ENCODE results near the gene ANO8. TPM values are rescaled to one million over a fixed set of nuclear protein-coding genes. Genes with fewer than 3 reads are reported as not detected.

The ANO8 gene, protein sequence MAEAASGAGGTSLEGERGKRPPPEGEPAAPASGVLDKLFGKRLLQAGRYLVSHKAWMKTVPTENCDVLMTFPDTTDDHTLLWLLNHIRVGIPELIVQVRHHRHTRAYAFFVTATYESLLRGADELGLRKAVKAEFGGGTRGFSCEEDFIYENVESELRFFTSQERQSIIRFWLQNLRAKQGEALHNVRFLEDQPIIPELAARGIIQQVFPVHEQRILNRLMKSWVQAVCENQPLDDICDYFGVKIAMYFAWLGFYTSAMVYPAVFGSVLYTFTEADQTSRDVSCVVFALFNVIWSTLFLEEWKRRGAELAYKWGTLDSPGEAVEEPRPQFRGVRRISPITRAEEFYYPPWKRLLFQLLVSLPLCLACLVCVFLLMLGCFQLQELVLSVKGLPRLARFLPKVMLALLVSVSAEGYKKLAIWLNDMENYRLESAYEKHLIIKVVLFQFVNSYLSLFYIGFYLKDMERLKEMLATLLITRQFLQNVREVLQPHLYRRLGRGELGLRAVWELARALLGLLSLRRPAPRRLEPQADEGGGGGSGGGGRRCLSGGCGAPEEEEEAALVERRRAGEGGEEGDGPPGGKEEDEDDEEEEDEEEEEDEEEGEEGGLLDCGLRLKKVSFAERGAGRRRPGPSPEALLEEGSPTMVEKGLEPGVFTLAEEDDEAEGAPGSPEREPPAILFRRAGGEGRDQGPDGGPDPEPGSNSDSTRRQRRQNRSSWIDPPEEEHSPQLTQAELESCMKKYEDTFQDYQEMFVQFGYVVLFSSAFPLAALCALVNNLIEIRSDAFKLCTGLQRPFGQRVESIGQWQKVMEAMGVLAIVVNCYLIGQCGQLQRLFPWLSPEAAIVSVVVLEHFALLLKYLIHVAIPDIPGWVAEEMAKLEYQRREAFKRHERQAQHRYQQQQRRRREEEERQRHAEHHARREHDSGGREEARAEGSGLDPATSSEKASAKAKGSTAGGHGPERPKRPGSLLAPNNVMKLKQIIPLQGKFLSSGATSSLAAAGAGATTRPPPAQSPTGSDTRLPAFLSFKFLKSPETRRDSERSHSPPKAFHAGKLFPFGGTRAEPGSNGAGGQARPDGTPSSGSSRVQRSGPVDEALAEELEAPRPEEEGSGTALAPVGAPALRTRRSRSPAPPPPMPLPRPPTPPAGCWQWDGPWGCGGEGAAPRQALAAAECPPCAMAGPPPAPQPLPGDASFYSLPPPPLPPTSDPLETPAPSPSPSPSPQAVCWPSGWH
- 34.8 TPM for total RNA-seq

DNA sequence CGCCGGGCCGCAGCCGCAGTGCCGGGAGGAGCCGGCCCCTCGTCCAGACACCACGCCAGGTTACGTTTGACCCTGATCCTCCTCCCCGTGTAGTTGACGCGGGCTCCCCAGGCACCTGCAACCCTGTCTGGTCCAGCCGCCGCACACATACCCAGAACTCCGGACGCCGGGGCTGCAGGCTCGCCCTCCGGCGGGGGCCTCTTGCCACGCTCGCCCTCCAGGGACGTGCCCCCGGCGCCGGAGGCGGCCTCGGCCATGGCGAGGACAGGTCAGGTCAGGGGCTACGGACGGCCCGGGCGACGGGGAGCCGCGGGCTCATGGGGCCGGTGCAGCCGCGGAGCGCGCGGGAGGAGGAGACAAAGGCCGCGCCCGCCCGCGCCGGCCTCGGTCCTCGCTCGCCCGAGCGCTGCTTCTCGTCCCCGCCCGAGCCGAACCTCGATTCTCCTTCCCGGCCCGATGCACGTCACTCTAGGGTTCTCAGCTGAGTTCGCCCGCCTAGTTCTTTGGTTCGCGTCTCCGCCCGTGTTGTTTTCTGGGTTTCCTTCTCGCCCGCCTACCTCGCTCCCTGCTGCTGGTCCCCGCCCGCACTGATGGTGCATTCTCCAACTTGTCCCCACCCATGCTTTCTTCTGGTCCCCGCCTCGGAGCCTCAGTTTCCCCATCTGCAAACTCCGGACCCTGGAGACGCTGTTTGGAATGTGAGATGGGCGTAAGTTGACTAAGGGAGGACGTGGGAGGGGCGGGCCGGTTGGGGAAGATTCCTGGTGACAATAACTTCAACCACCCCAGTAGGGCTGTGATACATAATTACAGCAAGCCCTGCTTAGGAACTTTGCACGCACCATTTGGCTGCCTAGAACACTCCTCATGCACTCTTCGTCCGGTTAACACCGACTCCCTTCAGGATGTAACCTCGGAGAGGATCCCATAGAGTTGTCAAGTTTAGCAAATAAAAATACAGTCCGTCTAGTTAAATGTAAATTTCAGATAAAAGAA is at the start of gene ANO8:
Gene ANO8, minus strand, starts transcription at position 442 of the 996 bp plus-strand sequence. Its CDS starts 185 bp downstream, at position 257.
- Histone ChIP-seq H3K4me3 (peak within 1 kb of the TSS; percentile 80 to 97), H3K9me3 (no peaks in the 10 kb centered on the region), H3K4me1 (peaks cover 15 to 23% of the 10 kb centered on the region in 2 donors), H3K27ac (peak within 1 kb of the TSS; percentile 11 to 49), H3K36me3 (no peaks in the 10 kb centered on the region), H3K27me3 (no peaks in the 10 kb centered on the region)
- intact Hi-C loops (cut with DNase I): loop anchor here (2.0 kb wide), 1 partner anchor 30 kb away; the partner anchor contains the start of gene MRPL34
- DNase-seq (ENCODE audit: low spot score in 2 of 2): peak; percentile 64 to 97
- TF ChIP-seq CTCF (IDR thresholded peaks at IDR 0.05): no peak

GRCh38 chr19:17380426-17381138 is 45.9 kb upstream of the ANO8 start:
- DNase-seq (ENCODE audit: low spot score in 2 of 2): no peak
- intact Hi-C loops (cut with DNase I): no loop called here
- no peaks in the 10 kb centered on the region for H3K27me3 ChIP-seq
- no peaks in the 10 kb centered on the region for H3K36me3 ChIP-seq
- no peak overlapping the region for H3K4me3 ChIP-seq
- H3K27ac ChIP-seq: no peak overlapping the region
- TF ChIP-seq CTCF (IDR thresholded peaks at IDR 0.05): no peak
- peaks cover 2 to 13% of the 10 kb centered on the region in 2 donors for H3K4me1 ChIP-seq
- H3K9me3 ChIP-seq: no peaks in the 10 kb centered on the region

- H3K27me3 ChIP-seq: no peaks in the 10 kb centered on the region
- DNase-seq (ENCODE audit: low spot score in 2 of 2): no peak
- H3K4me1 ChIP-seq: peaks cover 2 to 13% of the 10 kb centered on the region in 2 donors
- no peaks in the 10 kb centered on the region for H3K36me3 ChIP-seq
- H3K4me3 ChIP-seq: no peak overlapping the region
- intact Hi-C loops (cut with DNase I): no loop called here
- H3K27ac ChIP-seq: no peak overlapping the region
- H3K9me3 ChIP-seq: no peaks in the 10 kb centered on the region
- no peak for TF ChIP-seq CTCF (IDR thresholded peaks at IDR 0.05)
Observed at GRCh38 chr19:17379221-17379631, 44.6 kb upstream of the ANO8 start.

GRCh38 chr19:17378271-17378670 is 43.6 kb upstream of the ANO8 start:
- no peak overlapping the region for H3K27ac ChIP-seq
- H3K27me3 ChIP-seq: no peaks in the 10 kb centered on the region
- no peaks in the 10 kb centered on the region for H3K9me3 ChIP-seq
- intact Hi-C loops (cut with DNase I): no loop called here
- H3K4me3 ChIP-seq: no peak overlapping the region
- H3K4me1 ChIP-seq: peaks cover 2 to 9% of the 10 kb centered on the region in 2 donors
- no peak for DNase-seq (ENCODE audit: low spot score in 2 of 2)
- TF ChIP-seq CTCF (IDR thresholded peaks at IDR 0.05): no peak
- no peaks in the 10 kb centered on the region for H3K36me3 ChIP-seq

Measured in ascending aorta (tissue), 2 donors.